Activated CD8-positive, alpha-beta T cell treated with anti-CD3 and anti-CD28 coated beads for 36 hours (primary cell): ENCODE measurements around the gene IGF2BP1. TPM values are rescaled to one million over a fixed set of nuclear protein-coding genes. Genes with fewer than 3 reads are reported as not detected.
"Not testable (repeated sequence)": the region's sequence is repeated elsewhere in the genome, so short reads cannot be mapped to it uniquely, and the experiment has no call there.

ENCODE experiments used
- ATAC-seq: fragments of 200-7000 bp; cut with Tn5 transposase; one replicate; pipeline ENCODE4 v1.10.0; 2021; ENCODE audit warnings: mild to moderate bottlenecking, moderate library complexity
- CTCF ChIA-PET: fragments of 350-600 bp; sonication (Branson Sonifier 250); formaldehyde crosslinking; loops from one replicate; lab custom pipeline; 2021; ENCODE audit warnings: antibody characterized with exemption; lab: Charles Lee
- POLR2A ChIA-PET: fragments of 350-600 bp; sonication (Branson Sonifier 250); formaldehyde crosslinking; loops from one replicate; lab custom pipeline; 2021; ENCODE audit warnings: antibody characterized with exemption; lab: Charles Lee
- DNase-seq: peaks from one replicate; pipeline ENCODE4 v3.0.0-alpha.2; 2020
- H3K27ac Mint-ChIP-seq: one replicate; pipeline ENCODE4 v1.8.0; 2021; ENCODE audit warnings: mild to moderate bottlenecking, mixed read lengths
- H3K27me3 Mint-ChIP-seq: one replicate; pipeline ENCODE4 v1.8.0; 2021; ENCODE audit warnings: mixed read lengths
- H3K36me3 Mint-ChIP-seq: one replicate; pipeline ENCODE4 v1.8.0; 2021; ENCODE audit warnings: low read depth, mixed read lengths
- H3K4me1 Mint-ChIP-seq: one replicate; pipeline ENCODE4 v1.8.0; 2021; ENCODE audit warnings: low read depth, mixed read lengths
- H3K4me3 Mint-ChIP-seq: one replicate; pipeline ENCODE4 v1.8.0; 2021; ENCODE audit warnings: mild to moderate bottlenecking, moderate library complexity, mixed read lengths
- H3K9me3 Mint-ChIP-seq: one replicate; pipeline ENCODE4 v1.8.0; 2021; ENCODE audit warnings: mixed read lengths
- CTCF ChIP-seq: fragments of 200-600 bp; IDR thresholded peaks from one replicate; pipeline ENCODE4 v1.8.0; 2022; ENCODE audit warnings: antibody characterized with exemption, mild to moderate bottlenecking
- intact Hi-C: fragments of 100-400 bp; cut with micrococcal nuclease; formaldehyde crosslinking; loops from one replicate; pipeline ENCODE4 v1.10.0; 2022
- total RNA-seq, 2 experiments: library from RNA; stranded (reverse); gene quantifications; one replicate each; pipeline ENCODE4 v1.2.3, GENCODE V29; 2021

The IGF2BP1 gene
- total RNA-seq, 2 experiments from 2014 or later, result 0.18 to 0.51 TPM

- Mint-ChIP-seq H3K27ac (no peak overlapping the region), H3K4me3 (no peak overlapping the region), H3K36me3 (no peaks in the 10 kb centered on the region), H3K4me1 (peaks cover 4% of the 10 kb centered on the region), H3K27me3 (peaks cover 79% of the 10 kb centered on the region), H3K9me3 (no peaks in the 10 kb centered on the region)
- DNase-seq (no peak), ATAC-seq (no peak)
- POLR2A ChIA-PET, result no interaction called here
- intact Hi-C loops, result no loop called here
- CTCF ChIA-PET, result interaction anchor here (1.3 to 1.5 kb wide), 2 partner anchors 30 to 34 kb away, joined by 3 read pairs; no protein-coding TSS in a partner anchor
- TF ChIP-seq CTCF, result no peak
Measured at GRCh38 chr17:49002331-49002730, 5.1 kb downstream of the IGF2BP1 start.

DNA sequence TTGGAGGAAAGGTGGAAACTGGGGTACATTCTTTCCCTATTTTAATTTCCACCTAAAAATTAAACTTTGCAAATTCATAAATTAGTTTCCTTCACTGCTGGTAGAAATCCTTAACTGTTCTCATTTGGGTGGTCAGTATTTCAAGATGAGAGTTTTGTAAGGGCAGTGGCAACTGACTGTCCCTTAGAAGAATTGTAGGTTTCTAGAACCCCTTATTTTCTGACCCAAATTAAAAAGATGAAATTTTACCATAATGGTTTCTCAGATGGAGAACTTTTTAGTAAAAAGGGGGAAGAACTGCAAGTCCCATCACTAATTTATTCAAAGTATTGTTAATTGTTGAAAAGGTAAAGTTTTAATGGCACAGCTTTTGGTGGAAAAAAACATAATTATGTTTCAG lies 5.6 kb downstream of the IGF2BP1 start:
- Mint-ChIP-seq H3K9me3 (no peaks in the 10 kb centered on the region), H3K27ac (no peak overlapping the region), H3K4me3 (no peak overlapping the region), H3K36me3 (no peaks in the 10 kb centered on the region), H3K27me3 (peaks cover 78% of the 10 kb centered on the region), H3K4me1 (peaks cover 4% of the 10 kb centered on the region)
- no peak for DNase-seq
- CTCF ChIA-PET, result interaction anchor here (1.3 to 1.5 kb wide), 2 partner anchors 30 to 33 kb away, joined by 3 read pairs; no protein-coding TSS in a partner anchor
- TF ChIP-seq CTCF, result no peak
- intact Hi-C loops, result no loop called here
- no peak for ATAC-seq
- POLR2A ChIA-PET, result no interaction called here

DNA sequence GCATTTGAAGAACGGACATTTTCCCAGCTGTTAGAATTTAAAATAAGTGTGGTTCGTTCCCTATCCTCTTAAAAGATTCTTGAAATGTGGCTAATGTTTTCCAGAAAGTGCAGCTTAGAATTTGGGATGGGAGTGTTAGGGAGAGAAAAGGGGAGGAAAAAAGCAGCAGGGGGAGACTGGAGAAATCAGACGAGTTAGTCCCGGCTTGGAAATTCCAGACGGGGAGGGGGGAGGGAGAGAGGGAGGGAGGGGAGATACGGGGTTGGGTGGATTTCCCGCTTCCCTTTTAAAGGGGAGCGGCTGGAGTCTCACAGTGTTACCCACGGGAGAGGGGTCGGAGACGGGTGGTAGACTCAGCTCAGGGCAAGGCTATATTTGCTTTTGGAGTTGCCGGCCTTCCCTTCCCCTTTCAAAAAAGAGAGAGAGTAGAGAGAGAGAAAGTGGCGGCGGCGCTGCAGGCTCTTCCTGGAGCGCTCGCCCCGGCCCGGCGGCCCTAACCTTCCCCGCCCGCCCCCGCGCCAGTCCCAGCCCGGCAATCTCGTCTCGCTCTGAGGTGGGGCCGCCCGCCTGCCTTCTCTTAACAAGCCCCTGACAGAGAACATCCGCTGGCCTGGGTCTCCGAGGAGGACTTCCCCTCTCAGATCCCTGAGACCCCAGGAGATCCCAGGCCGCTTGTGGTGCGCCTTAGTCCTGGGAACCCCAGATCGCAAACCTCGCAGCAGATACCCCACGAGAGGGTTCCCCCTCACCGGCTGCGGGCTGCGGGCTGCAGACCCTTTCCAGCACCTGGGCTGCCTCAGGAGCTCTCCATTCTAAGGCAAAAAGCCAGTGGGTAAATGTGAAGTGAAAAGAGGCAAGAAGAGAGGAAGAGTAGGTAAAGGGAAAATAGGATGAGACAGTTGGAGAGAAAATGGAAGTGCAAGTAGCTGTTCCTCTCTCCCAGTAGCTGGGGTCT lies 6.6 kb downstream of the IGF2BP1 start:
- H3K9me3 Mint-ChIP-seq, result no peaks in the 10 kb centered on the region
- TF ChIP-seq CTCF, result no peak
- no peak overlapping the region for H3K27ac Mint-ChIP-seq
- CTCF ChIA-PET, result interaction anchor here (1.2 to 1.8 kb wide), 4 partner anchors 29 to 32 kb away, joined by 3 to 5 read pairs (median 3); no protein-coding TSS in a partner anchor
- H3K36me3 Mint-ChIP-seq, result no peaks in the 10 kb centered on the region
- intact Hi-C loops, result no loop called here
- peak; percentile 31 for DNase-seq
- peak; percentile 39 for ATAC-seq
- peaks cover under 1% of the 10 kb centered on the region for H3K4me1 Mint-ChIP-seq
- POLR2A ChIA-PET, result interaction anchor here (0.6 kb wide), 1 partner anchor 9 kb away, joined by 3 read pairs; no protein-coding TSS in a partner anchor
- H3K27me3 Mint-ChIP-seq, result peaks cover 72% of the 10 kb centered on the region
- H3K4me3 Mint-ChIP-seq, result no peak overlapping the region

- ChIA-PET CTCF (interaction anchor here (1.2 to 1.8 kb wide), 3 partner anchors 9 to 31 kb away, joined by 3 to 5 read pairs (median 3); no protein-coding TSS in a partner anchor), POLR2A (no interaction called here)
- H3K27me3 Mint-ChIP-seq, result peaks cover 60% of the 10 kb centered on the region
- H3K4me3 Mint-ChIP-seq, result no peak overlapping the region
- H3K27ac Mint-ChIP-seq, result no peak overlapping the region
- DNase-seq (no peak), ATAC-seq (no peak)
- H3K36me3 Mint-ChIP-seq, result no peaks in the 10 kb centered on the region
- no peaks in the 10 kb centered on the region for H3K4me1 Mint-ChIP-seq
- TF ChIP-seq CTCF, result no peak
- no peaks in the 10 kb centered on the region for H3K9me3 Mint-ChIP-seq
- intact Hi-C loops, result no loop called here
Measured at GRCh38 chr17:49005140-49005539, 8.0 kb downstream of the IGF2BP1 start.

DNA sequence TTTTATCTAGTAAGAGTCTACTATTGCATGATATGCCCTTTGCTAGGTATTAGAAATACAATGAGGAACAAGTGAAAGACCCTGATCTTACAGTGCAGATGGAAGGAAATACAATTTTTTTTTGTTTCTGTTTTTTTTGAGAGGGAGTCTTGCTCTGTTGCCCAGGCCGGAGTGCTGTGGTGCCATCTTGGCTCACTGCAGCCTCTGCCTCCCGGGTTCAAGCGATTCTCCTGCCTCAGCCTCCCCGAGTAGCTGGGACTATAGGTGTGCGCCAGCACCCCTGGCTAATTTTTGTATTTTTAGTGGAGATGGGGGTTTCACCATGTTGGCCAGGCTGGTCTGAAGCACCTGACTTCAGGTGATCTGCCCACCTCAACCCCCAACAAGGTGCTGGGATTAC lies 11.7 kb downstream of the IGF2BP1 start:
- POLR2A ChIA-PET, H3K4me1 Mint-ChIP-seq, H3K36me3 Mint-ChIP-seq, H3K27ac Mint-ChIP-seq, intact Hi-C loops, H3K9me3 Mint-ChIP-seq, ATAC-seq, H3K4me3 Mint-ChIP-seq, DNase-seq: not testable (repeated sequence)
- peaks cover 58% of the 10 kb centered on the region for H3K27me3 Mint-ChIP-seq
- CTCF ChIA-PET, result interaction anchor here (3.3 kb wide), 1 partner anchor 23 kb away, joined by 16 read pairs; no protein-coding TSS in a partner anchor
